Cardiac fibroblast (primary cell): ENCODE results near the gene KIAA1328.

Experiments used
- DNase-seq, 2 donors: peaks; one replicate each; pipeline versions ENCODE4 v3.0.0 to v3.0.0-alpha.2; 2010; ENCODE audit warnings: low read depth in 2 of 2
- H3K4me3 ChIP-seq, 2 donors: replicated peaks in 1 of 2; 1 replicate in 1 of 2; 2 replicates in 1 of 2; pipeline ENCODE4 v1.5.1; 2011; ENCODE audit warnings: low read depth in 2 of 2, low read length in 2 of 2, mild to moderate bottlenecking in 2 of 2, moderate library complexity in 1 of 2
- TF ChIP-seq, protein P1 (sequence below): IDR thresholded peaks from one replicate; pipeline ENCODE4 v1.5.1; 2011; ENCODE audit warnings: low read depth, mild to moderate bottlenecking, low read length, inconsistent platforms

Gene KIAA1328

DNA sequence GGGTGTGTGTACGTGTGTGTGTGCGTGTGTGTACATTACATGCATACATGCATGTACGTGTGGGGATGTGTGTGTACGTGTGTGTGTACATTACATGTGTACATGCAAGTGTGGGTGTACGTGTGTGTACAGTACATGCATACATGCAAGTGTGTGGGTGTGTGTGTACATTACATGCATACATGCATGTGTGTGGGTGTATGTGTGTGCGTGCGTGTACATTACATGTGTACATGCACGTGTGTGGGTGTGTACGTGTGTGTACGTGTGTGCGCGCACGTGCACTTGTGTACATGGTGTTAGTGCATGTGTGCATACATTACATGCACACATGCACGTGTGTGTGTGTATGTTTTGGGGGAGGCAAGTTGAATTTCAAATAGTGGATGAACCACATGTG lies 436.0 kb downstream of the KIAA1328 start:
- no peak for DNase-seq
- H3K4me3 ChIP-seq: no peak overlapping the region
- TF ChIP-seq, protein P1, sequence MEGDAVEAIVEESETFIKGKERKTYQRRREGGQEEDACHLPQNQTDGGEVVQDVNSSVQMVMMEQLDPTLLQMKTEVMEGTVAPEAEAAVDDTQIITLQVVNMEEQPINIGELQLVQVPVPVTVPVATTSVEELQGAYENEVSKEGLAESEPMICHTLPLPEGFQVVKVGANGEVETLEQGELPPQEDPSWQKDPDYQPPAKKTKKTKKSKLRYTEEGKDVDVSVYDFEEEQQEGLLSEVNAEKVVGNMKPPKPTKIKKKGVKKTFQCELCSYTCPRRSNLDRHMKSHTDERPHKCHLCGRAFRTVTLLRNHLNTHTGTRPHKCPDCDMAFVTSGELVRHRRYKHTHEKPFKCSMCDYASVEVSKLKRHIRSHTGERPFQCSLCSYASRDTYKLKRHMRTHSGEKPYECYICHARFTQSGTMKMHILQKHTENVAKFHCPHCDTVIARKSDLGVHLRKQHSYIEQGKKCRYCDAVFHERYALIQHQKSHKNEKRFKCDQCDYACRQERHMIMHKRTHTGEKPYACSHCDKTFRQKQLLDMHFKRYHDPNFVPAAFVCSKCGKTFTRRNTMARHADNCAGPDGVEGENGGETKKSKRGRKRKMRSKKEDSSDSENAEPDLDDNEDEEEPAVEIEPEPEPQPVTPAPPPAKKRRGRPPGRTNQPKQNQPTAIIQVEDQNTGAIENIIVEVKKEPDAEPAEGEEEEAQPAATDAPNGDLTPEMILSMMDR: no peak

DNA sequence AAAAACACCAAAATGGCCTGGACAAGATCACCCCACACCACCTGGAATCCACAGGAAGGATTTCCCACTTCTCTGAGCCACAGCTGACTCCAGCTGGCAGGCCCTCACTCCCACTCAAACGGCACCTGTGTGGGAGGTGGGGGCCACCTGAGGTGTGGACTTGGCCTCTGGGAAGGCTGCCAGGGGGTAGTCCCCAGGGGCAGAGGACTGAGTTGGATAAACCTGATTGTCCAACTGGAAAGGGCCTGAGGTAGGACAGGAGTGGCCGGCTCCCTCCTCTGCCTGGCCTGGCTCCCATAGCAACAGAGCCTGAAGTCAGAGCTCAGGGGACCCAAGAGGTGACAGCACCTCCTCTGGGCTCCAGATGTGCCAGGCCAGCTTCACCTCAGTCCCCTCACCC lies 436.5 kb downstream of the KIAA1328 start:
- TF ChIP-seq, protein P1: no peak
- H3K4me3 ChIP-seq: no peak overlapping the region
- DNase-seq: no peak

DNA sequence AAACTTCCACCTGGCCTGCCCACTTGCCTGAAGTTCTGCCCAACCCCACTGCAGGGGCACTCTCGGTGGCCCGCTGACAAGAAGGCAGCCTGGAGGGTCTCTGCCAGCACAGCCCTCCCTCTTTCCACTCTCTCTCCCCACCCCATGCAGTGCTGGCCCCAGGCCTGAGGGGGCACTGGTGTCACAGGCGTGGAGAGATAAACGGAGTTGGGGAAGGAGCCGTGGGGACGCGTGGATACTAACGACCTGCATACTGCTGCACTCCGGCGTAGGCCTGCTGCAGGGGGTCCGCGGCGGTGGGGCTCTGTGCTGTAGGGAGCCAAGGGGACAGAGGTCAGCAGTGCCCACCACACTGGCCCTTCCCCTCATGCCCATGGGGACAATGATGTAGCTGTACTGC lies 437.4 kb downstream of the KIAA1328 start:
- no peak overlapping the region for H3K4me3 ChIP-seq
- no peak for DNase-seq
- TF ChIP-seq, protein P1: no peak

DNA sequence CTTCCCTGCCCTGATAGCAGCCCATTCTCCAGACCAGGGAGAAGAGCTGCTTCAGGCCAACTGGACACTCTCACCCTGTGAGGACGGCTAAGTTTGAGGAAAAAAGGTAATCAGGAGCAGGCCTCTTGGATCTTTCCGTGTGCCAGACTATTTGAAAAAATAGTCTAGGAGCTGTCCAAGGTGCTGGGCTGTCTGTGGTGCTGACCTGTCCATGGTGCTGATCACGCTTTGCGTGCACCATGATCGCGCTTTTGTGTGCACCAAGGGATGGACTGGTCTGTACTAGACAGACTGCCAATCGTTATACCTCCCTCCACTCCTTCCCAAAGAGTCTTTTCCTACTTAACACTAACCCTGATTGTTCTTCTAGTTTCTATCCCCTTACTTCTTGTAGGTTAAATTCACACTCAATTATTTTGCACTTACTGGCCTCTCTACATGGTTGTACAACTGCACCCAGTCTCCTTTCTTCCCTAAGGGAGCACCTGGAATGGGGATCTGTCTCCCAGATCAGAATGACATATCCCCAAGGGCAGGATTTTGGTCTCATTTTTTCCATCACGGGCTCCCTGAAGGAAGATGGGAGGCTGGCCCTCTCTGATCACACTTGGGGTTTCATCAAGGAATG lies 441.2 kb downstream of the KIAA1328 start:
- DNase-seq: peak; percentile 46 to 61
- TF ChIP-seq, protein P1: no peak
- no peak overlapping the region for H3K4me3 ChIP-seq

DNA sequence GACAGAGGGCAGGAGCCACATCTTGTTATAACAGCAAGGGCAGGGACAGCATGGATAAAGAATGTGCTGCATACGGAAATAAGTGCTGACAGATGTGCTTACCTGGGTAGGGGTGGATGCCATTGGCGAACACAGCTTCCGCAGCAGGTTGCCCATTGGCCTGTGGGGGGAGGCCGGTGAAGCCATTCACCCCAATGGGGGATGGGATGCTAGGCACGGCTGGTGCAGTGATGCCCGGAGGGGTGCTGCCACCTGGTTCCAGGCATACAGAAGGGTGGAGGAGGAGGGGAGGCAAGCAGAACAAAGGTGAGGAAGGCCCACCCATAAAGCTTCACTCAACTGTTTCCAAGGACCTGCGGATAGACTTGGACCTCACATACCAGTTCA lies 441.7 kb downstream of the KIAA1328 start:
- H3K4me3 ChIP-seq: no peak overlapping the region
- TF ChIP-seq, protein P1: no peak
- no peak for DNase-seq

DNA sequence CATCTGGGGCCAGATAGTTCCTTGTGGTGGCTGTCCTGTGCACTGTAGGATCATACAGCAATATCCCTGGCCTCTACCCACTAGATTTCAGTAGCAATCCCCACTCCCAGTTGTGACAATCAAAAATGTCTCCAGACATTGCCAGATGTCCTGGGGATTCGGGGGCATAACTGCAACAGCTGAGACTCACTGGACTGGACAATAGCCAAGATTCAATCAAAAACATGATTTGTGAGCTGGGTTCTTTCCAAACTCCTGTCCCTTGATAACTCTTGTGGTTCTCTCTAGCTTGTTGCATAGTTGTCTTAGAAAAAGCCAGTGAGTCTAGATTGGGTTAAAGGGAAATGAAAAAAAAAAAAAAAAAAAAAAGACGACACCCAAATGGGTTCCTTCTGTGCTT lies 443.3 kb downstream of the KIAA1328 start:
- H3K4me3 ChIP-seq: no peak overlapping the region
- DNase-seq: no peak
- TF ChIP-seq, protein P1: no peak

DNA sequence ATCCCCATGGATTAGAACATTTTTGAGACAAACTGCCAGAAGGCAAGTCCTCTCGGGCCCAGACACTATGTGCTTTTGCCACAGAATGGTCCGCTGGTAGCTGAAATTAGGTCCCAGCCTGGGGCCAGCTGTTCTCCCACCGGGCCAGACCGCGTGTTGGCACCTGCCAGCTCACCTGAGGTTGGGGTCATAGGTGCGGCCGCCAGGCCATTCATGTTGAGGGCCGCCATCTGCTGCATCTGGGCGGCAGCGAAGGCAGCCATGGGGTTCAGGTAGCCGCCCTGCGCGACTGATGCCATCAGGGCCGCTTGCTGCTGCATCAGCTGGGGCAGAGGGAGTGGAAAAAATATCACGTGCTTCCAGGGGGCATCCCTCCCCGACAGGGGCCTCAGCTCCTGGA lies 443.9 kb downstream of the KIAA1328 start:
- DNase-seq: no peak

More for the DNA sequence above, 443.9 kb downstream of the KIAA1328 start:
- no peak overlapping the region for H3K4me3 ChIP-seq
- TF ChIP-seq, protein P1: no peak
